ENCODE results near the gene CARD14.

Gene CARD14

GRCh38 chr17:80132906-80133625, 36.8 kb upstream of the CARD14 start:
- H3K9me3 ChIP-seq (ENCODE audit: control insufficient read depth in 2 of 2, low read length in 2 of 2), result no peaks in the 10 kb centered on the region
- no peak overlapping the region for H3K9ac ChIP-seq (ENCODE audit: low read depth in 1 of 2, low read length in 2 of 2)
- no peak overlapping the region for H3K4me3 ChIP-seq (ENCODE audit: low read length in 2 of 2)
- no peaks in the 10 kb centered on the region for H3K27me3 ChIP-seq (ENCODE audit: control insufficient read depth in 2 of 2, insufficient read depth in 2 of 2, low read length in 2 of 2)
- peaks cover 42 to 47% of the 10 kb centered on the region in 2 donors for H3K36me3 ChIP-seq (ENCODE audit: control insufficient read depth in 2 of 2, insufficient read depth in 2 of 2, low read length in 2 of 2)
- no peaks in the 10 kb centered on the region for H3K4me1 ChIP-seq (ENCODE audit: control insufficient read depth in 2 of 2, insufficient read depth in 2 of 2, low read length in 2 of 2)
- H3K27ac ChIP-seq (ENCODE audit: low read depth in 2 of 2, low read length in 2 of 2), result no peak overlapping the region

DNA sequence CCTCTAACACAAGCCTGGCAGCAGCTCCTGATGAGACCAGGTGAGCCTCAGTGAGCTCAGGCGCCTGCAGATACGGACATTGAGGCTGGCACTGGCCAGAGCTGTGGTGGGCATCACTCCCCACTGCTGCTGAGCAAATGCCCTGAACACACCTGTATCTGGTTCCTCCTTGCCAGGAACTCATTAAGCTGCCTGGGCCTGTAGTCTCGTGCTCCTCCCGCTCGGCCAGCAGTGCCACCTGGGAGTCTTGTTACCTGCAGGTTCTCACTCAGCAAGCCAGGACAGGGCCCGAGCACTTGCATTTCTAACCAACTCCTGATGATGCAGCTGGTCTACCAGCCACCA, 36.2 kb upstream of the CARD14 start:
- Histone ChIP-seq H3K36me3 (ENCODE audit: control insufficient read depth in 2 of 2, insufficient read depth in 2 of 2, low read length in 2 of 2) (peaks cover 47 to 52% of the 10 kb centered on the region in 2 donors), H3K4me3 (ENCODE audit: low read length in 2 of 2) (no peak overlapping the region), H3K4me1 (ENCODE audit: control insufficient read depth in 2 of 2, insufficient read depth in 2 of 2, low read length in 2 of 2) (no peaks in the 10 kb centered on the region), H3K9me3 (ENCODE audit: control insufficient read depth in 2 of 2, low read length in 2 of 2) (no peaks in the 10 kb centered on the region), H3K27me3 (ENCODE audit: control insufficient read depth in 2 of 2, insufficient read depth in 2 of 2, low read length in 2 of 2) (no peaks in the 10 kb centered on the region), H3K27ac (ENCODE audit: low read depth in 2 of 2, low read length in 2 of 2) (no peak overlapping the region), H3K9ac (ENCODE audit: low read depth in 1 of 2, low read length in 2 of 2) (no peak overlapping the region)

DNA sequence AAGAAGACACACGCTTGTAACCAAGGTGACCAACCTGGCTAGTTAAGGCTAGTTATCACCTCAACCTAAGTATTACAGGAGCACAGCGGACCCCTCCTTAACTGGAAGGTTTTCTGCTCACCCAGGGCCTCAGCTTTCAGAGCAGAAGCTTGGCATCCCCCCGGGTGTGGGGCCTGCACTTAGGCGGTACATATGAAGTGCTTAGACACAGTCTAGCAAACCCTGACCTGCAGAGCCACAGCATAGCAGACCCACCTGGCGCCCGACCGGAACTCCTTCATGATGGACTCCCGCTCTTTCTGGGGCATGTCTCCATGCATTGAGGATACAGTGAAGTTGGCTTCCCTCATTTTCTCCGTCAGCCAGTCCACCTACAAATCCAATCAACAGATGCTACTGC, 32.7 kb upstream of the CARD14 start:
- Histone ChIP-seq H3K4me1 (ENCODE audit: control insufficient read depth in 2 of 2, insufficient read depth in 2 of 2, low read length in 2 of 2) (peaks cover 4 to 5% of the 10 kb centered on the region in 2 donors), H3K9ac (ENCODE audit: low read depth in 1 of 2, low read length in 2 of 2) (no peak overlapping the region), H3K27ac (ENCODE audit: low read depth in 2 of 2, low read length in 2 of 2) (no peak overlapping the region), H3K4me3 (ENCODE audit: low read length in 2 of 2) (no peak overlapping the region), H3K27me3 (ENCODE audit: control insufficient read depth in 2 of 2, insufficient read depth in 2 of 2, low read length in 2 of 2) (no peaks in the 10 kb centered on the region), H3K36me3 (ENCODE audit: control insufficient read depth in 2 of 2, insufficient read depth in 2 of 2, low read length in 2 of 2) (peaks cover 72 to 82% of the 10 kb centered on the region in 2 donors), H3K9me3 (ENCODE audit: control insufficient read depth in 2 of 2, low read length in 2 of 2) (no peaks in the 10 kb centered on the region)

DNA sequence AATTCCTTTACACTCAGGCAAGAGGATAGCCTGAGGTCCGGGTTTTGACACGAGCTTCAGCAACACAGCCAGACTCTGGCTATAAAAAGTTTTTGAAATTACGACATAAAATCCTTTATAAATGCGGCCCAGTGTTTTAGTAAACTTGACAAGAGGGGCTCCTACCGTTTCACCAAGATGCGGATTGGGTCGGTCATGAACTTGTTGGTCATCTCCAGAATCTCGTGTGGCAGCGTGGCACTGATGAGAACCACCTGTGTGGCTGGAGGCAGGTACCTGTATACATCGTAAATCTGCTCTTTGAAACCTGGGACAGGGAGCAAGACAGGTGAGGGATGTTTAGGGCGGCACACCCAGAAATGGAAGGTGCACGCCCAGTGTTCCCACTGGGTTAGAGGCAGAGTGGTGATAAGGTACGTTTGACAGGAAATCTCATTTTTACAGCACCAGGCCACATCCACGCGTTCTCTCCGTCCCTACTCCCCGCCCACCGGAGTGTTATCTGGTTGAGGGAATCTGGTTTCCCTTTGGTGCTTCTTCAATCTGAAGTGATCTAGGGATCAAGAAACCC, 30.9 kb upstream of the CARD14 start:
- no peak overlapping the region for H3K4me3 ChIP-seq (ENCODE audit: low read length in 2 of 2)
- H3K9ac ChIP-seq (ENCODE audit: low read depth in 1 of 2, low read length in 2 of 2), result no peak overlapping the region
- H3K27me3 ChIP-seq (ENCODE audit: control insufficient read depth in 2 of 2, insufficient read depth in 2 of 2, low read length in 2 of 2), result no peaks in the 10 kb centered on the region
- peaks cover 75 to 84% of the 10 kb centered on the region in 2 donors for H3K36me3 ChIP-seq (ENCODE audit: control insufficient read depth in 2 of 2, insufficient read depth in 2 of 2, low read length in 2 of 2)
- H3K4me1 ChIP-seq (ENCODE audit: control insufficient read depth in 2 of 2, insufficient read depth in 2 of 2, low read length in 2 of 2), result peaks cover 4 to 5% of the 10 kb centered on the region in 2 donors
- no peaks in the 10 kb centered on the region for H3K9me3 ChIP-seq (ENCODE audit: control insufficient read depth in 2 of 2, low read length in 2 of 2)
- H3K27ac ChIP-seq (ENCODE audit: low read depth in 2 of 2, low read length in 2 of 2), result peak overlapping the region; percentile 6 to 38

DNA sequence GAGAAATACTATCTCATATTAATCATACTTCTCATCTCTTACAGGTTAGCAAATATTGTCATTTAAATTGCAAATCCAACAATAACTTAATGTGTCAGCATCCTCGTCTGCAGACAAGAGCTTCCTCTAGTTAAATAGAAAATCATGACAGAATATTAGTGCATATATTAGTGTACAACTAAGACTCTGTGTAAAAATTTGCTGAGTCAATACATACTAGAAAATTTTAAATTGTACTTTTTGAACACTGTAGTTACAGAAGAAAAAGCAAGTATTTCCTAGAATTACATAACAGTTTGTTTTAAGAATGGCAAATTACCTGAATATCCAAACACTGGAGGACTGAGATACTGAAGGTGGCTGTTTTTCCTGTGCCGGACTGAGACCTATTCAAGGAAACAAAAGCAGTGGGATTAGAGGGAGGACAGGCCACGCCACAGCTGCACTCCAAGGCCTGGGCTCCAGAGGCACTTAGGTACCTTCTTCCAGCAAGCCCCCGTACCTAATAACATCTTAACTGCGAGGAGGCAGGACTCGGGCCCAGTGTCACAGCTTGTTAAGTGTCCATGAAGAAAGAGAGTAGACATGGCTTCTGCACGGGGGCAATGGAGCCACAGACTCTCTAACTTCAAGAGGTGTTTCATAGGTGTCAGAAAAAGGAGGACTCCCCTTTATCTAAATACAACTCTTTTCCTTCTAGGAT, 28.2 kb upstream of the CARD14 start:
- H3K4me3 ChIP-seq (ENCODE audit: low read length in 2 of 2), result no peak overlapping the region
- H3K36me3 ChIP-seq (ENCODE audit: control insufficient read depth in 2 of 2, insufficient read depth in 2 of 2, low read length in 2 of 2), result peaks cover 56 to 64% of the 10 kb centered on the region in 2 donors
- H3K27me3 ChIP-seq (ENCODE audit: control insufficient read depth in 2 of 2, insufficient read depth in 2 of 2, low read length in 2 of 2), result no peaks in the 10 kb centered on the region
- no peak overlapping the region for H3K27ac ChIP-seq (ENCODE audit: low read depth in 2 of 2, low read length in 2 of 2)
- H3K4me1 ChIP-seq (ENCODE audit: control insufficient read depth in 2 of 2, insufficient read depth in 2 of 2, low read length in 2 of 2), result peaks cover 13 to 18% of the 10 kb centered on the region in 2 donors
- H3K9ac ChIP-seq (ENCODE audit: low read depth in 1 of 2, low read length in 2 of 2), result no peak overlapping the region
- H3K9me3 ChIP-seq (ENCODE audit: control insufficient read depth in 2 of 2, low read length in 2 of 2), result no peaks in the 10 kb centered on the region

- Histone ChIP-seq H3K36me3 (ENCODE audit: control insufficient read depth in 2 of 2, insufficient read depth in 2 of 2, low read length in 2 of 2) (peaks cover 43 to 51% of the 10 kb centered on the region in 2 donors), H3K9ac (ENCODE audit: low read depth in 1 of 2, low read length in 2 of 2) (no peak overlapping the region), H3K27me3 (ENCODE audit: control insufficient read depth in 2 of 2, insufficient read depth in 2 of 2, low read length in 2 of 2) (no peaks in the 10 kb centered on the region), H3K4me1 (ENCODE audit: control insufficient read depth in 2 of 2, insufficient read depth in 2 of 2, low read length in 2 of 2) (peaks cover 15 to 20% of the 10 kb centered on the region in 2 donors), H3K4me3 (ENCODE audit: low read length in 2 of 2) (no peak overlapping the region), H3K27ac (ENCODE audit: low read depth in 2 of 2, low read length in 2 of 2) (no peak overlapping the region), H3K9me3 (ENCODE audit: control insufficient read depth in 2 of 2, low read length in 2 of 2) (no peaks in the 10 kb centered on the region)
Measured at GRCh38 chr17:80142929-80143328, 26.9 kb upstream of the CARD14 start.

DNA sequence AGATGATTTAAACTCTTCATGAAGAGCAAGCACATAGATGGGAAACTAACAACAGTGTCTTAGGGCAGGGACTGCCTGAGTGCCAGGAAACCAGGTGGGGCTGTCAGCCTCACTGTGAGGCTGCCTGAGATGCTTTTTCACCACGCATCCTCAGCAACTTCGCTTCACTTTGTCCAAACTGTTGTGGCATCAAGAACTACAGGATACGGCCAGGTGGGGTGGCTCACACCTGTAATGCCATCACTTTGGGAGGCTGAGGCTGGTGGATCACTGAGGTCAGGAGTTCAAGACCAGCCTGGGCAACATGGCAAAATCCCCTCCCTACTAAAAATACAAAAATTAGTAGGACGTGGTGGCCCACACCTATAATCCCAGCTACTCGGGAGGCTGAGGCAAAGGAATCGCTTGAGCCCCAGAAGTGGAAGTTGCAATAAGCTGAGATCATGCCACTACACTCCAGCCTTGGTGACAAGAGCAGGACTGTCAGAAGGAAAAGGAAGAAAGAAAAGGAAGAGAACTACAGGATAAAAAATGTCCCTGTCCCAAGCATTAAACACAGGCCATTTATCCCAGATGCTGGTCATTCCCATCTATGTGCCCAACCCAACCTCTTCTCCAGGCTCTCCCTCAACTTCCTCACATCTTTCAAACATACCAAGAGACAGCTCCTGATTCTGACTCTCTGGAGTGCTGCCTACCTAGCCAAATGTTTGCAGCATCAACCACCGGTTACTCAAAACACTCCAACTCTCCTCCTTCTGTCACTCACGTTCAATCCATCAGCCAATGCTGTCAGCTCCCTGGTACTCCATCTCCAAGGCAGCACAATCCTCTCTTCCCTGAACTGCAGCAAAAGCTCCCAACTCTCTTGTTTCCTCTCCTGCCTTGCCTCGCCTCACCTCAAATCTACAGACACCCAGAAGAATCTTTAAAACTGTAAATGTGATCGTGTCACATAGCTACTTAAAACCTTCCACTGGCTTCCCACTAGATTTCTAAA, 24.5 kb upstream of the CARD14 start:
- Histone ChIP-seq H3K4me1 (ENCODE audit: control insufficient read depth in 2 of 2, insufficient read depth in 2 of 2, low read length in 2 of 2) (peaks cover 14 to 18% of the 10 kb centered on the region in 2 donors), H3K27me3 (ENCODE audit: control insufficient read depth in 2 of 2, insufficient read depth in 2 of 2, low read length in 2 of 2) (no peaks in the 10 kb centered on the region), H3K9ac (ENCODE audit: low read depth in 1 of 2, low read length in 2 of 2) (peak overlapping the region; percentile 38 to 89), H3K36me3 (ENCODE audit: control insufficient read depth in 2 of 2, insufficient read depth in 2 of 2, low read length in 2 of 2) (peaks cover 24 to 26% of the 10 kb centered on the region in 2 donors), H3K27ac (ENCODE audit: low read depth in 2 of 2, low read length in 2 of 2) (no peak overlapping the region), H3K4me3 (ENCODE audit: low read length in 2 of 2) (peak overlapping the region; percentile 88 to 91), H3K9me3 (ENCODE audit: control insufficient read depth in 2 of 2, low read length in 2 of 2) (no peaks in the 10 kb centered on the region)

DNA sequence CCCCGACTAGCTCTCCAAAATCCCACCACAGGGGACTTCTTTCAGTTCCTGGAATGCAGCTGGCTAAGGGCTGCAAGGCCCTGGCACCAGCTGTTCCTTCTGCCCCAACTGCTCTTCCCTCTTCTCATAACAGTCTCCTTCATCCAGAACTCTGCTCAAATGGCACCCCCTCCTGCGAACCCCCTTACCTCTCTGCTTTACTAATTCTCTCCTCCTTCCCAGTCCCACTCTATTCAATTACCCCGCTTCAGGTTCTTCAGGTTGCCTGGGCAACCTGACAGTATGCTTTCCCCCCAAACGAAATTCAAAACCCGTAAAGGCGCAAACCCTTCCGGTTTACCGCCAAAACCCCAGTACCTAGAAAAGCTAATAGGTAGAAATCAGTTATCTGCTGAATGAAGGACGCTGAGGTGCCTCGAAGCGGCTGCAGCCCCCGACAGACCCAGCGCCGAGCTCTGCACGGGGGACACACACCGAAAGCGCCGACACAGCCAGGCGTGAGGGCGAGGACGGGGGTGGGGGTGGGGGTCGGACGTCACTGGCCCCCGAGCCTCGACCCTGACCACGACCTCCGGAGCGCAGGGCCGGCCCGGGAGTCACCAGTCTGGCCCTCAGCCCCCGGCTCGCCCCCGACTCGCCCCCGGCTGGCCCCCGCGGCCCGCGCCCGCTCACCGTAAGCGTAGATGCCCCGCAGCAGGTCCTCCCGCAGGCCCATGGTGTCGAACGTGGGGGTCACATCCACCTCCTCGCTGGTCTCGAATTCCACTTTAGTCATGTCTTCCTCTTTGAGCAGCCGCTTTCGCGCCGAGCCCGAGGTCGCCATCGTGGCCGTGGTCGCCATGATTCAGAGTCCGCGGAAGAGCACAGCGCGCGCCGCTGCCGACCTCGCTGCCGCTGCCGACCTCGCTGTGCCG, 23.5 kb upstream of the CARD14 start:
- Histone ChIP-seq H3K9ac (ENCODE audit: low read depth in 1 of 2, low read length in 2 of 2) (peak overlapping the region; percentile 88 to 89), H3K27ac (ENCODE audit: low read depth in 2 of 2, low read length in 2 of 2) (peak overlapping the region; percentile 86 to 89)

More for the DNA sequence above, 23.5 kb upstream of the CARD14 start:
- Histone ChIP-seq H3K27me3 (ENCODE audit: control insufficient read depth in 2 of 2, insufficient read depth in 2 of 2, low read length in 2 of 2) (no peaks in the 10 kb centered on the region), H3K9me3 (ENCODE audit: control insufficient read depth in 2 of 2, low read length in 2 of 2) (no peaks in the 10 kb centered on the region), H3K36me3 (ENCODE audit: control insufficient read depth in 2 of 2, insufficient read depth in 2 of 2, low read length in 2 of 2) (peaks cover 20% of the 10 kb centered on the region in 2 donors), H3K4me1 (ENCODE audit: control insufficient read depth in 2 of 2, insufficient read depth in 2 of 2, low read length in 2 of 2) (peaks cover 14 to 18% of the 10 kb centered on the region in 2 donors), H3K4me3 (ENCODE audit: low read length in 2 of 2) (peak overlapping the region; percentile 88 to 91)
